ENCODE data around the gene SOX11.

DNA sequence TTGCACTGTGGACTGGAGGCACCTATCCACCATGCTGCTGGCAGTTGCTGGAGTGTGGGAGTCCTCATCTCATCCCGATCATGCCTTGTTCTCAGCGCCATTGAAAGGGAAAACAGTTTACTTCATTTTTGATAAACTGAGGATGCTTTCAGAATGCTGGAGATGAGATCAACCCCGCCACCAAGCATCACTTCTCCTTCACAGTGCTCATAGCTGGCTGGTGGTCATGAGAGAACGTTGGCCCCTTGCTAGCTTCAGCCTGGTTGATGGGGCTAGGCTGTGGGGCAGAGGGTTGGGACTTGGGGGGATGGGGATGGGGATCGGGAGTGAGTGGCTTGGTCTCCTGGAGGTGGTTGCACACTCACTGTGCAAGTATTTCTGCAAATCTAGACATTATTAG lies 30.1 kb downstream of the SOX11 start:
- TF ChIP-seq ATF3 (CRISPR knock-in tag; conservative IDR thresholded peaks at IDR 0.05) (no peak), TCF7 (CRISPR knock-in tag; IDR thresholded peaks at IDR 0.05; ENCODE audit: low read depth) (no peak), ZSCAN18 (CRISPR knock-in tag; IDR thresholded peaks at IDR 0.05) (no peak), CREB1 (CRISPR knock-in tag; IDR thresholded peaks at IDR 0.05) (no peak), ESRRA (CRISPR knock-in tag; IDR thresholded peaks at IDR 0.05; ENCODE audit: borderline replicate concordance) (no peak), NR1H2 (CRISPR knock-in tag; IDR thresholded peaks at IDR 0.05) (no peak), ETV6 (CRISPR knock-in tag; IDR thresholded peaks at IDR 0.05) (no peak), IRF1 (CRISPR knock-in tag; IDR thresholded peaks at IDR 0.05) (no peak)
- TF ChIP-seq, protein P1, sequence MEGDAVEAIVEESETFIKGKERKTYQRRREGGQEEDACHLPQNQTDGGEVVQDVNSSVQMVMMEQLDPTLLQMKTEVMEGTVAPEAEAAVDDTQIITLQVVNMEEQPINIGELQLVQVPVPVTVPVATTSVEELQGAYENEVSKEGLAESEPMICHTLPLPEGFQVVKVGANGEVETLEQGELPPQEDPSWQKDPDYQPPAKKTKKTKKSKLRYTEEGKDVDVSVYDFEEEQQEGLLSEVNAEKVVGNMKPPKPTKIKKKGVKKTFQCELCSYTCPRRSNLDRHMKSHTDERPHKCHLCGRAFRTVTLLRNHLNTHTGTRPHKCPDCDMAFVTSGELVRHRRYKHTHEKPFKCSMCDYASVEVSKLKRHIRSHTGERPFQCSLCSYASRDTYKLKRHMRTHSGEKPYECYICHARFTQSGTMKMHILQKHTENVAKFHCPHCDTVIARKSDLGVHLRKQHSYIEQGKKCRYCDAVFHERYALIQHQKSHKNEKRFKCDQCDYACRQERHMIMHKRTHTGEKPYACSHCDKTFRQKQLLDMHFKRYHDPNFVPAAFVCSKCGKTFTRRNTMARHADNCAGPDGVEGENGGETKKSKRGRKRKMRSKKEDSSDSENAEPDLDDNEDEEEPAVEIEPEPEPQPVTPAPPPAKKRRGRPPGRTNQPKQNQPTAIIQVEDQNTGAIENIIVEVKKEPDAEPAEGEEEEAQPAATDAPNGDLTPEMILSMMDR (IDR thresholded peaks at IDR 0.05): no peak
- TF ChIP-seq, protein P2, sequence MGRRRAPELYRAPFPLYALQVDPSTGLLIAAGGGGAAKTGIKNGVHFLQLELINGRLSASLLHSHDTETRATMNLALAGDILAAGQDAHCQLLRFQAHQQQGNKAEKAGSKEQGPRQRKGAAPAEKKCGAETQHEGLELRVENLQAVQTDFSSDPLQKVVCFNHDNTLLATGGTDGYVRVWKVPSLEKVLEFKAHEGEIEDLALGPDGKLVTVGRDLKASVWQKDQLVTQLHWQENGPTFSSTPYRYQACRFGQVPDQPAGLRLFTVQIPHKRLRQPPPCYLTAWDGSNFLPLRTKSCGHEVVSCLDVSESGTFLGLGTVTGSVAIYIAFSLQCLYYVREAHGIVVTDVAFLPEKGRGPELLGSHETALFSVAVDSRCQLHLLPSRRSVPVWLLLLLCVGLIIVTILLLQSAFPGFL (CRISPR knock-in tag; IDR thresholded peaks at IDR 0.05; ENCODE audit: borderline replicate concordance): no peak
- TF ChIP-seq, protein P3, sequence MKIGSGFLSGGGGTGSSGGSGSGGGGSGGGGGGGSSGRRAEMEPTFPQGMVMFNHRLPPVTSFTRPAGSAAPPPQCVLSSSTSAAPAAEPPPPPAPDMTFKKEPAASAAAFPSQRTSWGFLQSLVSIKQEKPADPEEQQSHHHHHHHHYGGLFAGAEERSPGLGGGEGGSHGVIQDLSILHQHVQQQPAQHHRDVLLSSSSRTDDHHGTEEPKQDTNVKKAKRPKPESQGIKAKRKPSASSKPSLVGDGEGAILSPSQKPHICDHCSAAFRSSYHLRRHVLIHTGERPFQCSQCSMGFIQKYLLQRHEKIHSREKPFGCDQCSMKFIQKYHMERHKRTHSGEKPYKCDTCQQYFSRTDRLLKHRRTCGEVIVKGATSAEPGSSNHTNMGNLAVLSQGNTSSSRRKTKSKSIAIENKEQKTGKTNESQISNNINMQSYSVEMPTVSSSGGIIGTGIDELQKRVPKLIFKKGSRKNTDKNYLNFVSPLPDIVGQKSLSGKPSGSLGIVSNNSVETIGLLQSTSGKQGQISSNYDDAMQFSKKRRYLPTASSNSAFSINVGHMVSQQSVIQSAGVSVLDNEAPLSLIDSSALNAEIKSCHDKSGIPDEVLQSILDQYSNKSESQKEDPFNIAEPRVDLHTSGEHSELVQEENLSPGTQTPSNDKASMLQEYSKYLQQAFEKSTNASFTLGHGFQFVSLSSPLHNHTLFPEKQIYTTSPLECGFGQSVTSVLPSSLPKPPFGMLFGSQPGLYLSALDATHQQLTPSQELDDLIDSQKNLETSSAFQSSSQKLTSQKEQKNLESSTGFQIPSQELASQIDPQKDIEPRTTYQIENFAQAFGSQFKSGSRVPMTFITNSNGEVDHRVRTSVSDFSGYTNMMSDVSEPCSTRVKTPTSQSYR (CRISPR knock-in tag; IDR thresholded peaks at IDR 0.05): no peak

Measured in WTC11 (cell line).